ENCODE data around the gene RASIP1. TPM values are rescaled to one million over a fixed set of nuclear protein-coding genes. Genes with fewer than 3 reads are reported as not detected.

The RASIP1 gene
- total and polyA plus RNA-seq, 11 donors = 10.0 to 28.1 (median 15.3) TPM

- Histone ChIP-seq H3K4me3 (no peak overlapping the region), H3K27ac (no peak overlapping the region), H3K9me3 (peaks cover 0 to 5% (median 0%) of the 10 kb centered on the region in 12 donors), H3K4me1 (peaks cover 0 to 30% (median 16%) of the 10 kb centered on the region in 12 donors), H3K36me3 (peaks cover 0 to 4% (median 0%) of the 10 kb centered on the region in 9 donors), H3K27me3 (no peaks in the 10 kb centered on the region)
- intact Hi-C loops (cut with DNase I) = loop anchor here in 7 of 10 donors (5.0 to 10.0 kb wide), 2 partner anchors 34 to 66 kb away; partner anchors contain the start of gene CA11 (in 1 of the 7)
- DNase-seq = no peak
- TF ChIP-seq POLR2A (IDR thresholded peaks at IDR 0.05) (no peak), CTCF (IDR thresholded peaks at IDR 0.05) (no peak)
- 76 to 93% (median 91%) methylated on average over 4 of the region's 4 CpGs for WGBS, 4 donors
- ATAC-seq = no peak
These were observed 29.2 kb downstream of the RASIP1 start for GRCh38 chr19:48711106-48711662.

- DNase-seq (no peak), ATAC-seq (no peak)
- Histone ChIP-seq H3K36me3 (peaks cover 0 to 4% (median 0%) of the 10 kb centered on the region in 9 donors), H3K27ac (no peak overlapping the region), H3K9me3 (peaks cover 0 to 5% (median 0%) of the 10 kb centered on the region in 12 donors), H3K4me1 (peaks cover 0 to 9% (median 6%) of the 10 kb centered on the region in 12 donors), H3K27me3 (no peaks in the 10 kb centered on the region), H3K4me3 (no peak overlapping the region)
- intact Hi-C loops (cut with DNase I) = no loop called here
- WGBS, 4 donors = 55 to 63% (median 59%) methylated on average over 11 of the region's 11 CpGs
- TF ChIP-seq POLR2A (IDR thresholded peaks at IDR 0.05) (no peak), CTCF (IDR thresholded peaks at IDR 0.05) (no peak)
These were observed 31.9 kb downstream of the RASIP1 start for GRCh38 chr19:48708471-48708870.

DNA sequence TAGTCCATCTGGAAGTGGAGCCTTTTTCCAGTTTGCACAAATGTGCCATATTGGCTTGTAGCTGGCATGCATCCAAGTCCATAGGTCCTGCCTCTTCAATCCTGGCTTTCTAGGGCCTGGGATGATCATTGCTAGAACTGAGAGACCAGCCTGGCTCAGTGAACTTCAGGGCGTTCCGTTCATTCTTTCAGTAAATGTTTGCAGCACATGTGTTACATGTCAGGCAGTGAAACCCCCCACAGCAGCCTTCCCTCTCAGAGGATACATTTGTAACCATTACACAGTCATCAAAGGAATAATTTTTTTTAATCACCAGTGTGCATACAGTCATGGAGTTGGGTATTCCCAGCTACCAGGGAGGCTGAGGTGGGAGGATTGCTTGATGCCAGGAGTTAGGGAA is 35.0 kb downstream of the RASIP1 start:
- Histone ChIP-seq H3K36me3 (peaks cover 0 to 15% (median 0%) of the 10 kb centered on the region in 9 donors), H3K4me1 (no peaks in the 10 kb centered on the region), H3K9me3 (no peaks in the 10 kb centered on the region), H3K27ac (no peak overlapping the region), H3K27me3 (no peaks in the 10 kb centered on the region), H3K4me3 (no peak overlapping the region)
- DNase-seq (no peak), ATAC-seq (no peak)
- intact Hi-C loops (cut with DNase I) = no loop called here
- TF ChIP-seq CTCF (IDR thresholded peaks at IDR 0.05) (no peak), POLR2A (IDR thresholded peaks at IDR 0.05) (no peak)
- 44 to 87% (median 70%) methylated on average over 2 of the region's 2 CpGs for WGBS, 4 donors

GRCh38 chr19:48703316-48703715 is 37.1 kb downstream of the RASIP1 start:
- peak in 1 of 4 donors; percentile 12 for ATAC-seq
- no peaks in the 10 kb centered on the region for H3K4me1 ChIP-seq
- intact Hi-C loops (cut with DNase I) = no loop called here
- peaks cover 0 to 15% (median 0%) of the 10 kb centered on the region in 9 donors for H3K36me3 ChIP-seq
- 93 to 99% (median 95%) methylated on average over 19 to 23 of the region's 23 CpGs for WGBS, 4 donors
- H3K27ac ChIP-seq = no peak overlapping the region
- no peaks in the 10 kb centered on the region for H3K27me3 ChIP-seq
- H3K9me3 ChIP-seq = no peaks in the 10 kb centered on the region
- no peak overlapping the region for H3K4me3 ChIP-seq
- TF ChIP-seq POLR2A (IDR thresholded peaks at IDR 0.05) (no peak), CTCF (IDR thresholded peaks at IDR 0.05) (no peak)
- DNase-seq = no peak

Data from heart left ventricle (tissue), 16 donors.